Liver (tissue), 3 donors: ENCODE data around the gene CNTNAP3.
"Not testable (repeated sequence)": the region's sequence is repeated elsewhere in the genome, so short reads cannot be mapped to it uniquely, and the experiment has no call there.

Source experiments
- JUND ChIP-seq, 2 donors: IDR thresholded peaks; 2 replicates each; pipeline ENCODE4 v1.6.1; 2016; ENCODE audit warnings: antibody characterized with exemption in 2 of 2
- TAF1 ChIP-seq: conservative IDR thresholded peaks from 2 replicates; pipeline ENCODE4 v1.6.1; 2016; ENCODE audit warnings: antibody characterized with exemption, mild to moderate bottlenecking
- YY1 ChIP-seq: IDR thresholded peaks from 2 replicates; pipeline ENCODE4 v1.6.1; 2016; ENCODE audit warnings: antibody characterized with exemption, mild to moderate bottlenecking
- TF ChIP-seq, protein P1 (sequence below): fragments of 150-350 bp; IDR thresholded peaks from 2 replicates; pipeline ENCODE4 v1.5.1; 2017; ENCODE audit warnings: improper control_type of control experiment, low read depth, low read length; ENCODE audit not compliant: missing input control
- TF ChIP-seq, protein P2 (sequence below): IDR thresholded peaks from 2 replicates; pipeline ENCODE4 v1.6.1; 2016; ENCODE audit warnings: antibody characterized with exemption, mild to moderate bottlenecking
- donor health status: healthy.
- donor health status: healthy.

DNA sequence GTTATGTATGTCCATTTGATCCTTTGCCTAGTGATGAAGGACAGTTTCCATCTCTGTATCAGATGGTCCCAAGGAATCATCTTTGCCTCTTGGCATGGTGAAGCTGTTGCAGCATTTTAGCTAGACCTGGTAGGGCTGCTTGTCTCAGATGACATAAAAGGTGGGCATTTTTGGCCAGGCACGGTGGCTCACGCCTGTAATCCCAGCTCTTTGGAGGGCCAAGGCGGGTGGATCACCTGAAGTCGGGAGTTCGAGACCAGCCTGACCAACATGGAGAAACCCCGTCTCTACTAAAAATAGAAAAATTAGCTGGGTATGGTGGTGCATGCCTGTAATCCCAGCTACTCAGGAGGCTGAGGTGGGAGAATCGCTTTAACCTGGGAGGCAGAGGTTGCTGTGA lies 259.8 kb downstream of the CNTNAP3 start:
- TF ChIP-seq, protein P1, sequence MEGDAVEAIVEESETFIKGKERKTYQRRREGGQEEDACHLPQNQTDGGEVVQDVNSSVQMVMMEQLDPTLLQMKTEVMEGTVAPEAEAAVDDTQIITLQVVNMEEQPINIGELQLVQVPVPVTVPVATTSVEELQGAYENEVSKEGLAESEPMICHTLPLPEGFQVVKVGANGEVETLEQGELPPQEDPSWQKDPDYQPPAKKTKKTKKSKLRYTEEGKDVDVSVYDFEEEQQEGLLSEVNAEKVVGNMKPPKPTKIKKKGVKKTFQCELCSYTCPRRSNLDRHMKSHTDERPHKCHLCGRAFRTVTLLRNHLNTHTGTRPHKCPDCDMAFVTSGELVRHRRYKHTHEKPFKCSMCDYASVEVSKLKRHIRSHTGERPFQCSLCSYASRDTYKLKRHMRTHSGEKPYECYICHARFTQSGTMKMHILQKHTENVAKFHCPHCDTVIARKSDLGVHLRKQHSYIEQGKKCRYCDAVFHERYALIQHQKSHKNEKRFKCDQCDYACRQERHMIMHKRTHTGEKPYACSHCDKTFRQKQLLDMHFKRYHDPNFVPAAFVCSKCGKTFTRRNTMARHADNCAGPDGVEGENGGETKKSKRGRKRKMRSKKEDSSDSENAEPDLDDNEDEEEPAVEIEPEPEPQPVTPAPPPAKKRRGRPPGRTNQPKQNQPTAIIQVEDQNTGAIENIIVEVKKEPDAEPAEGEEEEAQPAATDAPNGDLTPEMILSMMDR: not testable (repeated sequence)
- not testable (repeated sequence) for TF ChIP-seq JUND (IDR thresholded peaks at IDR 0.05); TAF1; YY1
- TF ChIP-seq, protein P2, sequence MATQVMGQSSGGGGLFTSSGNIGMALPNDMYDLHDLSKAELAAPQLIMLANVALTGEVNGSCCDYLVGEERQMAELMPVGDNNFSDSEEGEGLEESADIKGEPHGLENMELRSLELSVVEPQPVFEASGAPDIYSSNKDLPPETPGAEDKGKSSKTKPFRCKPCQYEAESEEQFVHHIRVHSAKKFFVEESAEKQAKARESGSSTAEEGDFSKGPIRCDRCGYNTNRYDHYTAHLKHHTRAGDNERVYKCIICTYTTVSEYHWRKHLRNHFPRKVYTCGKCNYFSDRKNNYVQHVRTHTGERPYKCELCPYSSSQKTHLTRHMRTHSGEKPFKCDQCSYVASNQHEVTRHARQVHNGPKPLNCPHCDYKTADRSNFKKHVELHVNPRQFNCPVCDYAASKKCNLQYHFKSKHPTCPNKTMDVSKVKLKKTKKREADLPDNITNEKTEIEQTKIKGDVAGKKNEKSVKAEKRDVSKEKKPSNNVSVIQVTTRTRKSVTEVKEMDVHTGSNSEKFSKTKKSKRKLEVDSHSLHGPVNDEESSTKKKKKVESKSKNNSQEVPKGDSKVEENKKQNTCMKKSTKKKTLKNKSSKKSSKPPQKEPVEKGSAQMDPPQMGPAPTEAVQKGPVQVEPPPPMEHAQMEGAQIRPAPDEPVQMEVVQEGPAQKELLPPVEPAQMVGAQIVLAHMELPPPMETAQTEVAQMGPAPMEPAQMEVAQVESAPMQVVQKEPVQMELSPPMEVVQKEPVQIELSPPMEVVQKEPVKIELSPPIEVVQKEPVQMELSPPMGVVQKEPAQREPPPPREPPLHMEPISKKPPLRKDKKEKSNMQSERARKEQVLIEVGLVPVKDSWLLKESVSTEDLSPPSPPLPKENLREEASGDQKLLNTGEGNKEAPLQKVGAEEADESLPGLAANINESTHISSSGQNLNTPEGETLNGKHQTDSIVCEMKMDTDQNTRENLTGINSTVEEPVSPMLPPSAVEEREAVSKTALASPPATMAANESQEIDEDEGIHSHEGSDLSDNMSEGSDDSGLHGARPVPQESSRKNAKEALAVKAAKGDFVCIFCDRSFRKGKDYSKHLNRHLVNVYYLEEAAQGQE: not testable (repeated sequence)
